Activated CD4-positive, alpha-beta T cell treated with anti-CD3 and anti-CD28 coated beads, Interleukin-2, Interleukin-4, amounts not matched to agents 100 ng/mL and 50 ng/mL, durations not matched to agents 16 hours and 8 hours (primary cell): ENCODE data around the gene LTBP2.
A peak's percentile ranks its signal among the peaks of the same experiment; 100 is the strongest.

Source experiments
- DNase-seq: peaks from one replicate; pipeline ENCODE4 v3.0.0-alpha.2; 2020; ENCODE audit warnings: low spot score

The LTBP2 gene

GRCh38 chr14:74612350-74613021 lies 449 bp upstream of the LTBP2 start:
- DNase-seq = peak; percentile 73

DNA sequence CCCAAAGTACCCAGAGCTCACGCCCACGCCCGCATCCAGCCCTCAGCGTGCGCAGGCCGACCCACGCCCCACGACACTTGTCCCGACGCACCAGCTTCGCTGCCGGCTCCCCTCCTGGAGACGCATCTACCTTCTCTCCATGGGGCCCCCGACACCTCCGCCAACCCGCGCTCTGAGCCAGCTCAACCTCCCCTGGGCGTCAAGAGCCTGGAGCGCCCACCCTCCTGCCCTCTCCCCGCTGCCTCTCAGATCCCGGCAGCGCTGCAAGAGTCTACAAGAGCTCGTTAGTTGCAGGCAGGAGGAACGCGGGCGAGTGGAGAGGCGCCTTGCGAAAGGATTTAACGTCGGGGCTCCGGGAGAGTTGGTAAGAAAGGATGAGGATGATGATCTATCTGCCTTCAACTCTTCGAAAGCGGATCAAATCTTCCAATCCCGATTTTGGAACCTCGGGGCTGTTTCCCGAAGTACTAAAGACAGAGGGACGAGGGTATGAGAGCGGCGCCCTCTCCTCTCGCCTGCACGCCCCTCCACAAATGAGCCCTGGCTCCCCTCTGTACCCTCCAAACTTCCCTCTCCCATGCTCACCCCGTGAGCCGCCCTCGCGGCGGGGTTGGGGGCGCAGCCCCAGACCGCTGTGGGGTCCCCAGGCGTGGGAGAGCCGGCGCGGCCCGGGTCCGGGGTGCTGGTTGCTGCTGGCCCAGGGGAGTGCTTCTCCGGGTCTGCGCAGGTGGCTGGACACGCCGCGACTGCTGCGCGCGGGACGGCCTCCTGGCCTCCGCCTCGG lies 979 bp downstream of the LTBP2 start:
- DNase-seq = no peak

GRCh38 chr14:74610199-74610865 lies 1.7 kb downstream of the LTBP2 start:
- DNase-seq = no peak

DNA sequence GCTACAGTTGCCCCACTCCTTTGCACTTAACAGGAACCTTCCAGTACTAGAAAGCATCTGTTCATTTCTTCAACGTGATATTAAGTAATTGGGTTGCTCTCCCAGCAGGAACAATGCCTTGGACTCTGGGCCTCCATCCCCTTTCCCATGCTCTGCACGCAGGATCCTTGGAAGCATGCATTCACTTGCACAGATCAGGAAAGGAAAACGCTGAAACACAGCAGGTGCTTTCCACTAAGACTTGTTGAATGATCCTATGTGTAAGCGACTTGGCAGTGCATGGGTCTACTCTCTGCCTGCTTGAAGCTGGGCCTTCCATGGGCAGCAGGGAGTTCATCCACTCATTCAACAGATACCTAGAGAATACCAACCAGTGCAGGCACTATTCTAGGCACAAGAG lies 2.3 kb downstream of the LTBP2 start:
- DNase-seq = no peak

DNA sequence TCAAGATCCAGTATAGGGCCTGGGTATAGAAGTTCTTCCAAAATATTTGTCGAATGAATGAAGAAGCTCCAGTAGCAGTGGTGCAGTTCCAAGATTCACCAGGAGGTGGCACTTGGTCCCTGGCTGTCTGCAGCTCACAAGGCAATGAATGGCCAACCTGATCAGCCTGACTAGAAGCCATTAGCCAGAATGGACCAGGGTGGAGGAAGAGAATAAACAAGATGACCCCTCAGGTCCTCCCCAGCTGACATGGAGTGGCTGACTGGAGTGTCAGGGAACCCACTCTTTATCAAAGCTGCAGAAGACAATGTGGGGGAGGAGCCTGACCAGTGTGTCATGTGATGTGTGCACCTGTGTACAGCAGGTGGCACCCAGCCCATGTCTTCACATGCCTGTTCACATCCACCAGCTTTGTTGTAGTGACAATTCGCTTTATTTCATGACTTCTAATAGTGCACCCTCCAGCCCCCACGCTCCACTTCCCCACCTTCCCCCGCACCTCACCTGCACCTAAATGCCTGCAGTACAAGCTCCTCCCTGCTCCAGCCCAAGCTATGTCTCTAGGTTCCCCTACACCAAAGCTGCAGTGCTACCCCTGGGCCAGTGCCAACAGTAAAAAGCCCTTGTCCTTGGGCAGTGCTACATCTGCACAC lies 3.0 kb downstream of the LTBP2 start:
- DNase-seq = peak; percentile 86

DNA sequence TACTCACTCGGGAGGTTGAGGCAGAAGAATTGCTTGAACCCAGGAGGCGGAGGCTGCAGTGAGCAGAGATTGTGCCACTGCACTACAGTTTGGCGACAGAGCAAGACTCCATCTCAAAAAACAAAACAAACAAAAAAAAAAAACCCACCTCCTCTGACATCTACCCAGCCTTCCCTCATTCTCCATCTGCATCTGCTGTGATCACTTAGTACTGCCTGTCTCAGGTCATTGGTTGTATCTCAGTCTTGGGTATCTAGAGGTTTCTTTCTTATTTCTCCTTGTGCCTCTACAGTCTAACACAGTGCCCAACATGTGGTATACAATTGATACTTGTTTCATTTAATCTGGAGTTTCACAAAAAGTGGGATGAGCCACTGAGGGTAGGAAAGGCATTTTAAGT lies 5.3 kb downstream of the LTBP2 start:
- DNase-seq = no peak

GRCh38 chr14:74605531-74606223 lies 6.4 kb downstream of the LTBP2 start:
- DNase-seq = no peak

DNA sequence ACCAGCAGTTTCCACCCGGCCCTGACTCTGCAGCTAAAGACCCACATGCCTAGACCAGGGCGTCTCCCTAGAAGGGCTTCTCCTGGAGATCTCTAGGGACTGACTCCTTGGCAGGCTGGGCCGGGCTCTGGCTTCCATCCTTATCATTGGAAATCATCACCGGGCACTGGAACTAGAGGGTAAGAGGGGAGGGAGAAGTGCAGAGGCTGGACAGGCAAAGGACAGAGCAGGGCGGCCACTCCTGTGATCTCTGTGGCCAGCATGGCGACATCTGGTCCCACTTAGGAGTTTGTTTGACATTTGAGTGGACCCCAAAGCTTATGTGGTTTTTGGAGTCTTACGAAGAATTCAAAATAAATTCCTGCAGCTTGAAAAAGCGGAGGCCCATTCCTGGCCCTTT lies 7.1 kb downstream of the LTBP2 start:
- no peak for DNase-seq

DNA sequence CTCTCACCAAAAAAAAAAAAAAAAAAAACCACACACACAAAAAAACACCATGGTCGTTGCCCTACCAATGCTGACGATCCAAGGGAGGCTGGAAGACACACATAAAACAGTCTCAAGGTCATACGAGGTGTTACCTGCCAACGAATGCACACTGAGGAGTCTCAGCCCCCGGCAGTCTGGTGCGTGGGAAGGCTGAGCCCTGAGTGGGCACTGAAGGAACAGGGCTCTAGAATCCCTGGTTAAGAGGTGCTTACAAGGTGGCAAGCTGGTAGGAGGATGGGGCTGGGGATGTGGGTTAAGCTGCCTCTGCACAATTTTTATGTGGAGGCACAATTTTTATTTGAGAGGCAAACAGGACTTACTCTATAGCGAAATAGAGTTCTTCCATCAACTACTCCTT lies 7.9 kb downstream of the LTBP2 start:
- DNase-seq = no peak

DNA sequence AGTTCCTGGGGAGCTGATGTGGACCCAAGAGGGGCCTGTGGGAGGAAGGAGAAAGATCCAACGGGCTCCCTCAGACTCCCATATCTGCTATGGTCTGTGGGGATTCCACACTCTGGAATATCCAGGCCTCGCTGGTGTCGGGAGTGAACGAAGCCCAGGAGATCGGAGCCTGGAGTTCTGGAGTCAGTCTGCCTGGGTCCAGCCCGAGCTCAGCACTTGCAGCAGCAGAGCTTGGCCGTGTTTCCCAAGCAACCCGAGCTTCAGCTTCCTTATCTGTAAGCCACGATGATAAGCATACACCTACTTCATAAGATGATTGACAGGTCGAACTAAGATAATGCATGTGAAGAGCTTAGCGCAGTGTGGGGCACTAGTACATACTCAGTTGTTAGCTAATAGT lies 10.1 kb downstream of the LTBP2 start:
- DNase-seq = no peak

- no peak for DNase-seq
Observed at GRCh38 chr14:74599946-74600345, 12.1 kb downstream of the LTBP2 start.

DNA sequence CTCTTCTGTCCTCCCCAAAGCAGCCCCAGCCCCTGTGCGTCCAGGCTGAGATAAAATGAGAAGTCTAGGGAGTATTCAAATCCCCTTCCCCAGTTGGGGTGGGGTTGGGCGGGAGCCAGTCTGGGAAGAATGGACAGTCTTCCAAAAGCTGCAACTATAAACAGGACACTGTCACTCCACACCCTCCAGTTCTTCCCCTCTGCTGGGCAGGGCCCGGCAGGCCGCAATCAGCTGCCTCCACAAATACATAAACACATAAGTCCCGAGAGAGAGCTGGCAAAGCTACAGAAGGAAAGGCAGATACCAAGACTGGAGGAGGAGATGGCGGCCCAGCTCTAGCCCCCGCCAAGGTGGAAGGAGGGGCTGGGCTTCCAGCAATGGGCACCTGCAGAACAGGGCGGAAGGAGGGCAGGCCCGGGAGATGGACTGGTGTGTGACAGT lies 12.7 kb downstream of the LTBP2 start:
- no peak for DNase-seq

- no peak for DNase-seq
Observed at GRCh38 chr14:74596741-74597450, 15.1 kb downstream of the LTBP2 start.

DNA sequence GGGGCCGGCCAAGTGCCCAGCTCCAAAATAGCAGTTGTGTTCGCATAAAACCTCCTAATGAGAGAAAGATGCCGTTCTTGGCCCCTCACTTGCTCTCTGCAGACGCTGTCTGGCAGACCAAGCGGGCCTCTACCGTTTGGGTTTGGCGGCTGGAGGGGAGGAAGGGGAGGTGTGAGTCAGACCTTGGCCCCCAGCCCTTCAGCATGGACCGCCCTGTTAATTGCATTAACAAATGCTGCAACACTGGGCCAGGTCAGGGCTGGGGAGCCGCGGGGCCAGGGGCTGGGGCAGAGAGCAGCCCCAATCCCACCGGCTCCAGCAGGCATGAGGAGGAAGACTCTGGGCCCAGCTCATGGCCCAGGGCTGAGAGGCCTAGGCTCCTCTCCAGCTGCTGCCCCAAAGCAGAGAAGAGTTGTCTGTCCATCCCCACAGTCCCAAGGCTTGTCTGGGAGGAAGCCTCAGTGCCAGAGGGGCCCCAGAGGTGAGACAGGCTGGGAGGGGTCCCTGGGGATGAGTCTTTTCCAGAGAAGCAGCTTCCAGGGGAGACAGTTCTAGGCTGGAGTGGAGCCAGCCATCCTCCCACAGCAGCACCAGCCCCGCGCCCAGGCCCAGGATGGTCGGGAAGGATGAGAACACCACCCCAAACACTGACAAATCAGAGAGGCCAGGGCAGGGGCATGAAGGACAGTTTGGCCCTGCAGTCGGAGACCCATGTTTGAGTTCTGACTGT lies 16.9 kb downstream of the LTBP2 start:
- no peak for DNase-seq

DNA sequence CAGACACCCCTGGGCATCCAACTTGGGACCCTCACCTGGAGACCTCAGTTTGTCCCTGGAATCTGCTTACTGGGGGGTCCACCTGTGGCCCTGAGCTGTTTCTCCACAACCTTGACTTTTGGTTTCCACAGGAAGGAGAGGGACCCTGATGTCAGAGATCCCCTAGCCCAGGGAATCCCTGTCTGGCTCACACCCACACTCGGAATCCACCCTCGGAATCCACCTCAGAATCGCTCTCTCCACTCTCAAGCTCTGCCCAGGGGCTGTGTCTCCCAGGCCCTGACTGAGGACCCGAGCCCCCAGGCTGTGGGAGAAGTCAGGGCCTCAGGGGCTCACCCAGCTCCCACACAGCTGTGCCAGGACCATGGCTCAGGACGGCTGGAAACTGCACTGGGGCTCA lies 17.4 kb downstream of the LTBP2 start:
- no peak for DNase-seq

DNA sequence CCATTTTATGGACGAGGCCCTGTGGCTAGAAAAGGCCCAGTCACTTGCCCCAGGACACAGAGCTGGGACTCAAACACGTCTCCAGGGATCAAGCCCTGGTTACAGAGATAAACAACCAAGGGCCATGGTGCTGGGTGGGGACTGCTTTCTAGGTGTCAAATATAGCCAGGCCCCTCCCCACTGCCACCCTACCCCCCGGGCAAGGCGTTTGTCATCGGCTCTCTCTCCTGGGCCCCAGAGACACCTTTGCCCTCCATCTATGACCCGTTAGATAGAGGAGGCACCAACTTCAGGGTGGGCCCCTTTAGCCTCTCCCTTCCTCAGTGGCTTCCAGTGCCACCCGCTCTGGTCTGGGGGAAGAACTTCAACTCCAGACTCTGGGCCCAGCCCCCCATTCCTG lies 18.0 kb downstream of the LTBP2 start:
- no peak for DNase-seq

GRCh38 chr14:74593241-74593953 lies 18.6 kb downstream of the LTBP2 start:
- DNase-seq = no peak

DNA sequence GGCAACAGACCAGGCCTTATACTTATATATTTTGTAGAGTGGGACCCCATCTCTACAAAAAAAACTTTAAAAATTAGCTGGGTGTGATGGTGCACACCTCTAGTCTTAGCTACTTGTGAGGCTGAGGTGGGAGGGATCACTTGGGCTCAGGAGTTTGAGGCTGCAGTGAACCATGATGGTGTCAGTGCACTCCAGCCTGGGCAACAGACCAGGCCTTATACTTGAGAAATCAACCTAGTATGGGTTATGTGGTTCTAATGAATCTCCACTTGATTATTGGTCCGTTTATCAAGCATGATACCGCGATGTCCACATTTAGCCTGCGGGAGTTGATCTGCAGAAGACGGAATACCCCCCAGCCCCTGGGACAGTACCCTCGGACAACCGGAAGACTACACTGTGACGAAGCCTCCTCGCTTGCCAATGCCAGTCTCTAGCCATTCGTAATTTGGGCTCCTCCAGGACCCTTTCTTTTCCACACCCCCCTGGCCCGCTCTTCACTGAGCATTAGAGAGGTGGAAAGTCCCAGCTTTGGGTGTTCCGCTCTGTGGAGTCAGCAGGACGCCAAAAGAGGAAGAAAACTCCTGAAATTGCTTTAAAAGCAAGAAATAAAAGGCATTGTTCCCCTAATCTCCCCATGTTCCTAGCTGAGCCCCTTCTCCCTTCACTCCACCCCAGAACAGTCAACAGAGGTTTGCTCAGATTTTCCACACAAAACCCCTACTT lies 19.4 kb downstream of the LTBP2 start:
- no peak for DNase-seq

DNA sequence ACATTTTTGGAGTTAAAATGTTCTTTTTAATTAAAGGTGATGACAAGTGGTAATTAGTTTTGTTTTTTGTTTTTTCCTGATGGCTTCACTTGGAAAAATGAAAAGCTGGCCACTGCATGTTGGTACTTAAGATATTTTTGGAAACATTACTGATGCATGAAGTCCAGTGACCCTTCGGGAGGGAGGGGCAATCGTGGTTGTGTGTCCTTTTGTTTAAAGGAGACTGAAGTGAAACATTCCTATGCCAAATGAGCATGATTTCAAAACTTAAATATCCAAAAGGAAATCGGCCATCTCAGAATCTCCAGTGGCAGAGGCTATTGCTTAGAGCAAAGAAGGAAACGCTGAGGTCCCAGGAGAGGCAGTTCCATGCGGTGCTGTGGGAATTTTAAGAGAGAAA lies 20.1 kb downstream of the LTBP2 start:
- no peak for DNase-seq
